Caki2 (cell line): ENCODE results near the gene ANAPC13. TPM values are rescaled to one million over a fixed set of nuclear protein-coding genes. Genes with fewer than 3 reads are reported as not detected.

Experiments used
- DNase-seq: peaks from one replicate; pipeline ENCODE4 v3.0.0-alpha.2; 2015; ENCODE audit warnings: low read depth
- in situ Hi-C: cut with HindIII; loops from 2 replicates; pipeline ENCODE4 v1.10.0; 2016; ENCODE audit warnings: low sequenced_read_pairs, low pct_unique_long_range_greater_than_20kb, mixed read lengths
- total RNA-seq: library from RNA; depleted of rRNA; stranded (reverse); fragments of >200 nt; shearing (Covaris generic); gene quantifications from 2 replicates; pipeline ENCODE4 v1.2.3, GENCODE V29; 2014; ENCODE audit warnings: low replicate concordance

ANAPC13 gene
- total RNA-seq, 1 experiment from 2014 or later, result 105 TPM

GRCh38 chr3:134486577-134487041 is 824 bp upstream of the ANAPC13 start:
- in situ Hi-C loops, result no loop called here
- DNase-seq, result no peak

GRCh38 chr3:134485075-134485717 is 589 bp downstream of the ANAPC13 start:
- no peak for DNase-seq
- in situ Hi-C loops, result no loop called here

- DNase-seq, result no peak
- in situ Hi-C loops, result no loop called here
Observed at GRCh38 chr3:134483195-134483900, 2.4 kb downstream of the ANAPC13 start.

GRCh38 chr3:134482622-134483021 is 3.2 kb downstream of the ANAPC13 start:
- in situ Hi-C loops, result no loop called here
- DNase-seq, result no peak

DNA sequence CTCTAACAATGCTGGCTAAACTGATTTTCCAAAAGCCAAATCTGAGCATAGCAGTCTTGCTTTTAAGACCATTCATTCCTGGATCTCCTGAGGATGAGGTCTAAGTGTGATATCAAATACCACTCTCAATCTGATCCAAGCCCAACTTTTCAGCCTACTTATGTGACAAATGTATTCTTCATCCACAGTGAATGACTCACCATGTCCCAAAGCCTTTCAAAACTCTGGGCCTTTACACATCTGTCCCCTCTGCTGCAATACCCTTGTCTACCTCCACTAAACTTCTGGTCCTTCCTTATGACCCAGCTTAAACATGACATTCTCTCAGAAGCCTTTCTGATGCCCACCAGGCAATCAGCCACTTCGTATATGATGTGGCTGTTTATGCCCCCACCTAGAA is 4.6 kb downstream of the ANAPC13 start:
- DNase-seq, result no peak
- in situ Hi-C loops, result no loop called here

DNA sequence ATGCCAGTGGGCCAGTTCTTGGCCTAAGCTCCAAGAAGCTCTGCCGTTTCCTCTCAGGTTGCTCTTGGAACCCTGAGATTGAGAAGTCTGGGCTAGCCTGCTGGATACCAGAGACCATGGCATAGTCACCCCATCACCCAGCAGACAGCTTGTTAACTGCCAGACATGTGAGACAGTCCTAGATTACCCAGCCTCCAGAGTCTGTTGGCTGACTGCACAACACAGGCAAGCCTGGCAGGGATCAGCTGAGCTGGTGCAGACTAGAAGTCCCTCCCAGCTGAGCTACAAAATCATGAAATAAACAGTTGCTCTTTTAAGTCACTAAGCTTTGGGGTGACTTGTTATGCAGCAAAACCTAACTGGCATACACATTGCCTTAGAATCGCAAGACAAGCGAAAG is 5.2 kb downstream of the ANAPC13 start:
- no peak for DNase-seq
- in situ Hi-C loops, result no loop called here

DNA sequence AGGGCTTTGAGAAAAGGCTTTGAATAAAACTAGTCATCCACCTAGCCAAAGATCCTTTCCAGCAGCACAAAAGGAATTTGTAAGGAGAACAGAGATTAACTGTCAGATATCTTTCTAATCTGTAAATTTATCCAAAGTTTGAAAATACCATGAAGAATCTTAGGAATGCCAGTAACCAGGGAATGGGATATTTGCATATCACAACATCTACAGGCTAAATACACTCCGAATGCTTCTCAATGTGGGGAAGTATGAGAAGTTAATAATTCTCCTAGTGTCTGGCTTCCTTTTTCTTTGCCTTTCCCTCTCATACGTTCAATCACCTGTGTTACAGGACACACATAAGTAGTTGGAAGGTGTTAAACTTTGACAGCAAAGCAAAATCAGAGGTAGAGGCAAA is 7.8 kb downstream of the ANAPC13 start:
- in situ Hi-C loops, result no loop called here
- DNase-seq, result peak; percentile 79

- DNase-seq, result no peak
- in situ Hi-C loops, result no loop called here
Observed at GRCh38 chr3:134477002-134477401, 8.8 kb downstream of the ANAPC13 start.

GRCh38 chr3:134476306-134476705 is 9.5 kb downstream of the ANAPC13 start:
- DNase-seq, result peak; percentile 61
- in situ Hi-C loops, result no loop called here

- DNase-seq, result no peak
- in situ Hi-C loops, result no loop called here
Observed at GRCh38 chr3:134474956-134475355, 10.8 kb downstream of the ANAPC13 start.

- DNase-seq, result peak; percentile 63
- in situ Hi-C loops, result no loop called here
Observed at GRCh38 chr3:134473868-134474546, 11.8 kb downstream of the ANAPC13 start.

DNA sequence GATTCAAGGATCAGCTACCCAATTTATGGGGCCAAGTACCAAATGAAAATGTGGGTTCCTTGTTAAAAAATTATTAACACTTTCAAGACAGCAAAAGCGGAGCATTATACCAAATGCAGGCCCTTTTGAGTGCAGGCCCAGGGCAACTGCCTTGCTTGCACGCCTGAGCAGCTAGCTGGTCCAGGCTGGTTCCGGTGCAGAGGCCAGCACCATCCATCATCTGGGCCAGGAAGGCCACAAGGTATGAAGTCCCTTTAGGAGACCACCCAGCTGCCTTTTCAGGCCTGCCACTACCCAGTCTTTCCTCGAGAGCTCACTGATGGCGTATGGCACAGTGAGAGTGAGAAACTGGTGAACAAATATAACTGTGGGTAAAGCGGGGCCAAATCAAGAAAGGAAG is 13.0 kb downstream of the ANAPC13 start:
- no peak for DNase-seq
- in situ Hi-C loops, result no loop called here

GRCh38 chr3:134471521-134472193 is 14.1 kb downstream of the ANAPC13 start:
- in situ Hi-C loops, result no loop called here
- peak; percentile 63 for DNase-seq

DNA sequence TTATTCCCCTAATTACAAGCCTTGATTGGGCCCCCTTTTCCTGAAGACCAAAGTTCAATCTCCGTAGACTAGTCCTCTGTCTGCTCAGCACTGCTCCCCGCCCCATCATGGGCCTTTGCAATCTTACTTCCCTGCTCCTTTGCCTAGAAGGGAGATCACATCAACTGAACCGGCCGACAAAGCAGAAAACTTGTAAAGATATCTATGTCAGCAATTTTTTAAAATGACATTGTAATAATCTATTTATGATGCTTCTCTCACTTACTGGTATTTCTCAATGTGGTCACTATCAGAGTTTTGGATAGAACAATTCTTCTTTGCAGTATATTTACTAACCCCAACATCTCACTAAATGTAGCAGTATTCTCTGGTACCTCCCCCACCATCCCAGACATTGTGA is 17.3 kb downstream of the ANAPC13 start:
- in situ Hi-C loops, result no loop called here
- no peak for DNase-seq

GRCh38 chr3:134466331-134466730 is 19.5 kb downstream of the ANAPC13 start:
- DNase-seq, result no peak
- in situ Hi-C loops, result no loop called here

GRCh38 chr3:134464689-134465365 is 21.0 kb downstream of the ANAPC13 start:
- in situ Hi-C loops, result no loop called here
- no peak for DNase-seq

DNA sequence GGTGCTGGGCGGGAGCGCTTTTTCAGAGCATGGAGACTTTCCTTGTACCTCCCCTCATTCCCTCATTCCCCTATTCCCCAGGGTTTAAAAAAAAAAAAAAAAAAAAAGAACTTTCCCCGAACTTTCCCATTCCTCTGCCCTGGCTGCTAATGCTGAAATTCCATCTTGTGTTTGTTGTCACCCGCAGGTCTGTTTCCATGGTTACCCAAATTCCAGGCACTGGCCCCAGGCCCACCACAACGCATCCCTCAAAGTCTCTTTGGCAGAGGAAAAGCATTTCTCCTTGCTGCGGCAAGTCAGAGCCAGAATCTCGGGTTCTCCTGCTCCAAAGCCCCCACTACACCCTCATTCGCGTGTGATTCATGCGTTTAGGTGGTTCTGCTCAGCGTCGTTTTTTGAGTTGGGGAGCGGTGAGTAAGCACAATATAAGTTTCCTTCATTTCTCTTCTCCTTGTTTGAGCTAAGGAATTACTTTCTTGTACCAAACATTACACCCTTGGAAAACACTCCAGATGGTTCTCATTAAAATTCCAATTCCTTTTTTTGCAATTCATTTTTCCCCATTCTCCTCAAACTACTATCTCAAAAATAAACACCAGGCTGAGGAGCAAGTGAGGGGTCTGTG is 21.6 kb downstream of the ANAPC13 start:
- DNase-seq, result no peak
- in situ Hi-C loops, result no loop called here

DNA sequence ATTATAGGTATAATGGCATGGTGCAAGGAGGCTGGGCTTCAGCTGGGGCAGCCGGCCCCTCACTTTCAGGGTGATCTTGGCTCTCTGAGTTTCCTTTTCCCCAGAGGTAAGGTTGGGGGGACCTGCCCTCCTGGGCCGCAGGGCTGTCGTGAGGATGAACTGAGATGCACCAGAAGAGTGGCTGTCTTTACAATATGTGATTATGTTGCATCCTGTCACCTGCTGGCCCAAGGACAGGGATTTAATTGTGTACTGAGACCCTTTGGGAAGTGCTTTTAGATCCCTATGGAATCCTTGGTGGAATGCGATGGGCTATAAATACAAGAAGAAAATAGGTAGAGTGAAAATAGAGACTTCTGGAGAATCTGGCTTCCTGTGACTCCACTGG is 22.1 kb downstream of the ANAPC13 start:
- in situ Hi-C loops, result no loop called here

More for the DNA sequence above, 22.1 kb downstream of the ANAPC13 start:
- DNase-seq, result no peak
